Panc1 (cell line): Measurements from ENCODE around the gene FRRS1L. TPM values are rescaled to one million over a fixed set of nuclear protein-coding genes. Genes with fewer than 3 reads are reported as not detected.

Source experiments
- ATAC-seq: fragments of 200-7000 bp; cut with Tn5 transposase; 2 replicates; pipeline ENCODE4 v1.9.1; 2020; ENCODE audit warnings: mild to moderate bottlenecking, moderate library complexity
- BruUV-seq: library from RNA; stranded (reverse); fragments of 400-500 nt; replicated peaks from 2 replicates; lab custom pipeline; 2021; lab: Mats Ljungman, UMichigan
- CTCF ChIA-PET: fragments of 300-600 bp; sonication (Branson Sonifier 250); formaldehyde crosslinking; loops from one replicate; lab custom pipeline; 2022; ENCODE audit warnings: antibody characterized with exemption; lab: Charles Lee
- POLR2A ChIA-PET: fragments of 300-600 bp; sonication (Branson Sonifier 250); formaldehyde crosslinking; loops from one replicate; lab custom pipeline; 2022; ENCODE audit warnings: antibody characterized with exemption; lab: Charles Lee
- DNase-seq: peaks from one replicate; pipeline ENCODE4 v3.0.0-alpha.2; 2010; ENCODE audit warnings: low read depth, low spot score
- H3K27ac ChIP-seq: 2 replicates; pipeline ENCODE4 v1.5.1; 2011; ENCODE audit warnings: mild to moderate bottlenecking, low read length, inconsistent platforms
- H3K27me3 ChIP-seq: fragments of 200-500 bp; sonication (Bioruptor generic); 2 replicates; pipeline ENCODE4 v1.6.0; 2014; ENCODE audit warnings: low read length, inconsistent platforms; ENCODE audit not compliant: control insufficient read depth, insufficient read depth
- H3K36me3 ChIP-seq: fragments of 200-500 bp; sonication (Bioruptor generic); 2 replicates; pipeline ENCODE4 v1.5.1; 2014; ENCODE audit warnings: inconsistent platforms, mild to moderate bottlenecking, low read length, moderate library complexity; ENCODE audit not compliant: control insufficient read depth, insufficient read depth
- H3K4me1 ChIP-seq: 2 replicates; pipeline ENCODE4 v1.5.1; 2011; ENCODE audit warnings: inconsistent platforms, mild to moderate bottlenecking, low read length, moderate library complexity; ENCODE audit not compliant: control insufficient read depth, insufficient read depth
- H3K4me3 ChIP-seq, 2 experiments: 2 replicates each; pipeline ENCODE4 v1.5.1; 2011 to 2012; ENCODE audit warnings: low read depth in 2 of 2, low read length in 2 of 2, mild to moderate bottlenecking in 2 of 2, inconsistent platforms in 1 of 2, moderate library complexity in 1 of 2
- H3K9me3 ChIP-seq: fragments of 200-500 bp; sonication (Bioruptor generic); 2 replicates; pipeline ENCODE4 v1.5.1; 2014; ENCODE audit warnings: low read depth, mild to moderate bottlenecking, inconsistent platforms, low read length, moderate library complexity; ENCODE audit not compliant: control insufficient read depth, insufficient read depth
- POLR2AphosphoS5 ChIP-seq: IDR thresholded peaks from 2 replicates; pipeline ENCODE4 v1.6.1; 2012; ENCODE audit warnings: mild to moderate bottlenecking, low read depth, low read length, moderate library complexity
- SIN3A ChIP-seq: IDR thresholded peaks from 2 replicates; pipeline ENCODE4 v1.6.1; 2012; ENCODE audit warnings: low read depth, mild to moderate bottlenecking, low read length, moderate library complexity, borderline replicate concordance; ENCODE audit not compliant: insufficient read depth
- TCF7L2 ChIP-seq: IDR thresholded peaks from 2 replicates; pipeline ENCODE4 v1.6.1; 2011; ENCODE audit warnings: mild to moderate bottlenecking, low read depth, low read length, inconsistent platforms
- in situ Hi-C: cut with HindIII; loops from 2 replicates; pipeline ENCODE4 v1.10.0; 2016; ENCODE audit warnings: low sequenced_read_pairs, low pct_unique_long_range_greater_than_20kb
- intact Hi-C: fragments of 100-400 bp; cut with micrococcal nuclease; formaldehyde crosslinking; loops from one replicate; pipeline ENCODE4 v1.10.0; 2022; ENCODE audit not compliant: unreplicated experiment
- total RNA-seq: library from RNA; stranded (reverse); gene quantifications from one replicate; pipeline ENCODE4 v1.2.1, GENCODE V29; 2021; ENCODE audit not compliant: unreplicated experiment
- TF ChIP-seq, protein P1 (sequence below), 2 experiments: IDR thresholded peaks; 2 replicates each; pipeline ENCODE4 v1.6.1; 2011 to 2012; ENCODE audit warnings: low read depth in 2 of 2, control low read depth in 1 of 2, low read length in 1 of 2, mild to moderate bottlenecking in 1 of 2, moderate library complexity in 1 of 2; ENCODE audit not compliant: insufficient read depth in 1 of 2
- TF ChIP-seq, protein P2 (sequence below): fragments of 450-650 bp; IDR thresholded peaks from 2 replicates; pipeline ENCODE4 v1.5.1; 2017; ENCODE audit warnings: mild to moderate bottlenecking

Gene FRRS1L
- total RNA-seq, 1 experiment from 2014 or later = 2.3 TPM

DNA sequence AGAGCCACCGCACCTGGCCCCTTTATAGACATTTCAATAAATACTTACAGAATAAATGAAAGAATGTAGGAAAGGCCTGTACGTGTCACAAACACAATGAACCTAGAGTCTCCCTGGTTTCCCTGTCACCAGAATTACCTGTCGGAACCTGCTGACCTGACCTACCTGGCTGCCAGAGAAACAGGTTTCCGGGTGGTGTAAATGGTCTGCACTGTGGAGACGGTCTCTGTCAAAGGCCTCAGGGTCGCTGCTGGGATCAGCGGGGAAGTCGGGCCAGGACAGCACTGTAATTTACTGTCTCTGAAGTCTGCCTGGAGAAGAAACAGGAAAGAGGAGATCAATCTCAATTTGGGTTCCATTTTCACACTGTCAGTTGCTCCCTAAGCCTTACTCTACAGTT lies 9.3 kb upstream of the FRRS1L start:
- no TSS peak for BruUV-seq
- H3K9me3 ChIP-seq = no peaks in the 10 kb centered on the region
- no peaks in the 10 kb centered on the region for H3K4me1 ChIP-seq
- in situ Hi-C loops = no loop called here
- no peaks in the 10 kb centered on the region for H3K27me3 ChIP-seq
- H3K27ac ChIP-seq = no peak overlapping the region
- DNase-seq (no peak), ATAC-seq (no peak)
- ChIA-PET POLR2A (no interaction called here), CTCF (no interaction called here)
- H3K4me3 ChIP-seq = no peak overlapping the region
- intact Hi-C loops = no loop called here
- no peaks in the 10 kb centered on the region for H3K36me3 ChIP-seq
- TF ChIP-seq SIN3A = no peak
- TF ChIP-seq POLR2AphosphoS5 = no peak
- no peak for TF ChIP-seq TCF7L2
- TF ChIP-seq, protein P1, sequence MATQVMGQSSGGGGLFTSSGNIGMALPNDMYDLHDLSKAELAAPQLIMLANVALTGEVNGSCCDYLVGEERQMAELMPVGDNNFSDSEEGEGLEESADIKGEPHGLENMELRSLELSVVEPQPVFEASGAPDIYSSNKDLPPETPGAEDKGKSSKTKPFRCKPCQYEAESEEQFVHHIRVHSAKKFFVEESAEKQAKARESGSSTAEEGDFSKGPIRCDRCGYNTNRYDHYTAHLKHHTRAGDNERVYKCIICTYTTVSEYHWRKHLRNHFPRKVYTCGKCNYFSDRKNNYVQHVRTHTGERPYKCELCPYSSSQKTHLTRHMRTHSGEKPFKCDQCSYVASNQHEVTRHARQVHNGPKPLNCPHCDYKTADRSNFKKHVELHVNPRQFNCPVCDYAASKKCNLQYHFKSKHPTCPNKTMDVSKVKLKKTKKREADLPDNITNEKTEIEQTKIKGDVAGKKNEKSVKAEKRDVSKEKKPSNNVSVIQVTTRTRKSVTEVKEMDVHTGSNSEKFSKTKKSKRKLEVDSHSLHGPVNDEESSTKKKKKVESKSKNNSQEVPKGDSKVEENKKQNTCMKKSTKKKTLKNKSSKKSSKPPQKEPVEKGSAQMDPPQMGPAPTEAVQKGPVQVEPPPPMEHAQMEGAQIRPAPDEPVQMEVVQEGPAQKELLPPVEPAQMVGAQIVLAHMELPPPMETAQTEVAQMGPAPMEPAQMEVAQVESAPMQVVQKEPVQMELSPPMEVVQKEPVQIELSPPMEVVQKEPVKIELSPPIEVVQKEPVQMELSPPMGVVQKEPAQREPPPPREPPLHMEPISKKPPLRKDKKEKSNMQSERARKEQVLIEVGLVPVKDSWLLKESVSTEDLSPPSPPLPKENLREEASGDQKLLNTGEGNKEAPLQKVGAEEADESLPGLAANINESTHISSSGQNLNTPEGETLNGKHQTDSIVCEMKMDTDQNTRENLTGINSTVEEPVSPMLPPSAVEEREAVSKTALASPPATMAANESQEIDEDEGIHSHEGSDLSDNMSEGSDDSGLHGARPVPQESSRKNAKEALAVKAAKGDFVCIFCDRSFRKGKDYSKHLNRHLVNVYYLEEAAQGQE (IDR thresholded peaks at IDR 0.05; ENCODE audit: insufficient read depth in 1 of 2, low read depth in 2 of 2, low read length in 1 of 2) = no peak
- TF ChIP-seq, protein P2, sequence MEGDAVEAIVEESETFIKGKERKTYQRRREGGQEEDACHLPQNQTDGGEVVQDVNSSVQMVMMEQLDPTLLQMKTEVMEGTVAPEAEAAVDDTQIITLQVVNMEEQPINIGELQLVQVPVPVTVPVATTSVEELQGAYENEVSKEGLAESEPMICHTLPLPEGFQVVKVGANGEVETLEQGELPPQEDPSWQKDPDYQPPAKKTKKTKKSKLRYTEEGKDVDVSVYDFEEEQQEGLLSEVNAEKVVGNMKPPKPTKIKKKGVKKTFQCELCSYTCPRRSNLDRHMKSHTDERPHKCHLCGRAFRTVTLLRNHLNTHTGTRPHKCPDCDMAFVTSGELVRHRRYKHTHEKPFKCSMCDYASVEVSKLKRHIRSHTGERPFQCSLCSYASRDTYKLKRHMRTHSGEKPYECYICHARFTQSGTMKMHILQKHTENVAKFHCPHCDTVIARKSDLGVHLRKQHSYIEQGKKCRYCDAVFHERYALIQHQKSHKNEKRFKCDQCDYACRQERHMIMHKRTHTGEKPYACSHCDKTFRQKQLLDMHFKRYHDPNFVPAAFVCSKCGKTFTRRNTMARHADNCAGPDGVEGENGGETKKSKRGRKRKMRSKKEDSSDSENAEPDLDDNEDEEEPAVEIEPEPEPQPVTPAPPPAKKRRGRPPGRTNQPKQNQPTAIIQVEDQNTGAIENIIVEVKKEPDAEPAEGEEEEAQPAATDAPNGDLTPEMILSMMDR = no peak

DNA sequence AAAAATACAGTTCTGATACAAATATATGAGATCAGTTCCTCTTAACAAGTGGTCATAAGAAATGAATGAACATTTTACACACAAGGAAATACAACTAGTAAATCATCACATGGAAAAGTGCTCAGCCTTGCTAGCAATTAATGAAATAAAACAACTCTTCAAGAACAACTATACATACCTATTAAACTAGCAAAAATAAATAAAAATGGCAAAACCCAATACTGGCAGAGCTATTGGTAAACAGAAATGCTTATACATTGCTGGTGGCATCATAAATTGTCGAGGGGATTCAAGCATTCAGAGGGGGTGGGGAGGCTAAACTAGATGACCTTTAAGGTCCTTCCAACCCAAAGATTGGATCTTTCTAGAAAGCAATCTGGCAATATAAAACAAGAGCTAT lies 5.9 kb upstream of the FRRS1L start:
- ATAC-seq (no peak), DNase-seq (no peak)
- in situ Hi-C loops = no loop called here
- no peaks in the 10 kb centered on the region for H3K27me3 ChIP-seq
- no peaks in the 10 kb centered on the region for H3K36me3 ChIP-seq
- ChIA-PET CTCF (no interaction called here), POLR2A (no interaction called here)
- TF ChIP-seq, protein P2 = no peak
- TF ChIP-seq TCF7L2 (no peak), POLR2AphosphoS5 (no peak), SIN3A (no peak)
- TF ChIP-seq, protein P1 (IDR thresholded peaks at IDR 0.05; ENCODE audit: insufficient read depth in 1 of 2, low read depth in 2 of 2, low read length in 1 of 2) = no peak
- no TSS peak for BruUV-seq
- H3K9me3 ChIP-seq = no peaks in the 10 kb centered on the region
- no peak overlapping the region for H3K4me3 ChIP-seq
- no peak overlapping the region for H3K27ac ChIP-seq
- H3K4me1 ChIP-seq = no peaks in the 10 kb centered on the region
- intact Hi-C loops = no loop called here
